ENCODE results near the gene MX2.
"Not testable (repeated sequence)": the region's sequence is repeated elsewhere in the genome, so short reads cannot be mapped to it uniquely, and the experiment has no call there.

MX2 gene

GRCh38 chr21:41361786-41362604 is at the start of gene MX2:
Gene MX2 (plus strand): TSS chr21:41362027. CDS start chr21:41376907, 14,880 bp downstream.
- peak; percentile 85 for DNase-seq

GRCh38 chr21:41313285-41314164 is 48.3 kb upstream of the MX2 start:
- DNase-seq: not testable (repeated sequence)

GRCh38 chr21:41315726-41316125 is 46.1 kb upstream of the MX2 start:
- no peak for DNase-seq

- DNase-seq: no peak
Observed at GRCh38 chr21:41316200-41317062, 45.4 kb upstream of the MX2 start, which contains the start of gene FAM3B. Gene FAM3B (plus strand): TSS chr21:41316801. CDS start chr21:41316880, 79 bp downstream.

- no peak for DNase-seq
Observed at GRCh38 chr21:41317063-41317392, 44.8 kb upstream of the MX2 start.

GRCh38 chr21:41317458-41317857 is 44.4 kb upstream of the MX2 start:
- DNase-seq: no peak

- DNase-seq: no peak
Observed at GRCh38 chr21:41318218-41318617, 43.6 kb upstream of the MX2 start.

GRCh38 chr21:41319273-41319672 is 42.6 kb upstream of the MX2 start:
- no peak for DNase-seq

- DNase-seq: no peak
Observed at GRCh38 chr21:41321211-41321907, 40.5 kb upstream of the MX2 start.

- DNase-seq: no peak
Observed at GRCh38 chr21:41321908-41322495, 39.8 kb upstream of the MX2 start.

GRCh38 chr21:41322496-41323382 is 39.1 kb upstream of the MX2 start:
- DNase-seq: no peak

- no peak for DNase-seq
Observed at GRCh38 chr21:41325138-41325912, 36.5 kb upstream of the MX2 start.

- DNase-seq: no peak
Observed at GRCh38 chr21:41326414-41327080, 35.3 kb upstream of the MX2 start.

- DNase-seq: no peak
Observed at GRCh38 chr21:41327753-41328152, 34.1 kb upstream of the MX2 start.

- no peak for DNase-seq
Observed at GRCh38 chr21:41328660-41329607, 32.9 kb upstream of the MX2 start.

GRCh38 chr21:41333752-41334151 is 28.1 kb upstream of the MX2 start:
- DNase-seq: no peak

GRCh38 chr21:41337515-41337914 is 24.3 kb upstream of the MX2 start:
- DNase-seq: no peak

GRCh38 chr21:41338455-41338854 is 23.4 kb upstream of the MX2 start:
- DNase-seq: no peak
